Panc1 (cell line): ENCODE data around the gene UBN2.
"Not testable (repeated sequence)": the region's sequence is repeated elsewhere in the genome, so short reads cannot be mapped to it uniquely, and the experiment has no call there.

ENCODE experiments used
- POLR2AphosphoS5 ChIP-seq: IDR thresholded peaks from 2 replicates; pipeline ENCODE4 v1.6.1; 2012; ENCODE audit warnings: mild to moderate bottlenecking, low read depth, low read length, moderate library complexity
- TCF7L2 ChIP-seq: IDR thresholded peaks from 2 replicates; pipeline ENCODE4 v1.6.1; 2011; ENCODE audit warnings: mild to moderate bottlenecking, low read depth, low read length, inconsistent platforms
- TF ChIP-seq, protein P1 (sequence below): fragments of 450-650 bp; IDR thresholded peaks from 2 replicates; pipeline ENCODE4 v1.5.1; 2017; ENCODE audit warnings: mild to moderate bottlenecking

DNA sequence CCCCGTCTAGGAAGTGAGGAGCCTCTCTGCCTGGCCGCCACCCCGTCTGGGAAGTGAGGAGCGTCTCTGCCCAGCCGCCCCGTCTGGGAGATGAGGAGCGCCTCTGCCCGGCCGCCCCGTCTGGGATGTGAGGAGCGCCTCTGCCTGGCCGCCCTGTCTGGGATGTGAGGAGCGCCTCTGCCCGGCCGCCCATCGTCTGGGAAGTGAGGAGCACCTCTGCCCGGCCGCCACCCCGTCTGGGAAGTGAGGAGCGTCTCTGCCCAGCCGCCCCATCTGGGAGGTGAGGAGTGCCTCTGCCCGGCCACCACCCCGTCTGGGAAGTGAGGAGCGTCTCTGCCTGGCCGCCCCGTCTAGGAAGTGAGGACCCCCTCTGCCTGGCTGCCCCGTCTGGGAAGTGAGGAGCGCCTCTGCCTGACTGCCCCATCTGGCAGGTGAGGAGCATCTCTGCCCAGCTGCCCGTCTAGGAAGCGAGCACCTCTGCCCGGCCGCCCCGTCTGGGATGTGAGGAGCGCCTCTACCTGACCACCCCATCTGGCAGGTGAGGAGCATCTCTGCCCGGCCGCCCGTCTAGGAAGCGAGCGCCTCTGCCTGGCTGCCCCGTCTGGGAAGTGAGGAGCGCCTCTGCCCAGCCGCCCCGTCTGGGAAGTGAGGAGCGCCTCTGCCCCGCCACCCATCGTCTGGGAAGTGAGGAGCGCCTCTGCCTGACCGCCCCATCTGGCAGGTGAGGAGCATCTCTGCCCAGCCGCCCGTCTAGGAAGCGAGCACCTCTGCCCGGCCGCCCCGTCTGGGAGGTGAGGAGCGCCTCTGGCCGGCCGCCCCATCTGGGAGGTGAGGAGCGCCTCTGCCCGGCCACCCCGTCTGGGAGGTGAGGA, 5.5 kb upstream of the UBN2 start:
- TF ChIP-seq POLR2AphosphoS5, TCF7L2: not testable (repeated sequence)
- TF ChIP-seq, protein P1, sequence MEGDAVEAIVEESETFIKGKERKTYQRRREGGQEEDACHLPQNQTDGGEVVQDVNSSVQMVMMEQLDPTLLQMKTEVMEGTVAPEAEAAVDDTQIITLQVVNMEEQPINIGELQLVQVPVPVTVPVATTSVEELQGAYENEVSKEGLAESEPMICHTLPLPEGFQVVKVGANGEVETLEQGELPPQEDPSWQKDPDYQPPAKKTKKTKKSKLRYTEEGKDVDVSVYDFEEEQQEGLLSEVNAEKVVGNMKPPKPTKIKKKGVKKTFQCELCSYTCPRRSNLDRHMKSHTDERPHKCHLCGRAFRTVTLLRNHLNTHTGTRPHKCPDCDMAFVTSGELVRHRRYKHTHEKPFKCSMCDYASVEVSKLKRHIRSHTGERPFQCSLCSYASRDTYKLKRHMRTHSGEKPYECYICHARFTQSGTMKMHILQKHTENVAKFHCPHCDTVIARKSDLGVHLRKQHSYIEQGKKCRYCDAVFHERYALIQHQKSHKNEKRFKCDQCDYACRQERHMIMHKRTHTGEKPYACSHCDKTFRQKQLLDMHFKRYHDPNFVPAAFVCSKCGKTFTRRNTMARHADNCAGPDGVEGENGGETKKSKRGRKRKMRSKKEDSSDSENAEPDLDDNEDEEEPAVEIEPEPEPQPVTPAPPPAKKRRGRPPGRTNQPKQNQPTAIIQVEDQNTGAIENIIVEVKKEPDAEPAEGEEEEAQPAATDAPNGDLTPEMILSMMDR, result not testable (repeated sequence)
